ENCODE measurements around the gene TCHP.
"Not testable (repeated sequence)": the region's sequence is repeated elsewhere in the genome, so short reads cannot be mapped to it uniquely, and the experiment has no call there.

The TCHP gene

DNA sequence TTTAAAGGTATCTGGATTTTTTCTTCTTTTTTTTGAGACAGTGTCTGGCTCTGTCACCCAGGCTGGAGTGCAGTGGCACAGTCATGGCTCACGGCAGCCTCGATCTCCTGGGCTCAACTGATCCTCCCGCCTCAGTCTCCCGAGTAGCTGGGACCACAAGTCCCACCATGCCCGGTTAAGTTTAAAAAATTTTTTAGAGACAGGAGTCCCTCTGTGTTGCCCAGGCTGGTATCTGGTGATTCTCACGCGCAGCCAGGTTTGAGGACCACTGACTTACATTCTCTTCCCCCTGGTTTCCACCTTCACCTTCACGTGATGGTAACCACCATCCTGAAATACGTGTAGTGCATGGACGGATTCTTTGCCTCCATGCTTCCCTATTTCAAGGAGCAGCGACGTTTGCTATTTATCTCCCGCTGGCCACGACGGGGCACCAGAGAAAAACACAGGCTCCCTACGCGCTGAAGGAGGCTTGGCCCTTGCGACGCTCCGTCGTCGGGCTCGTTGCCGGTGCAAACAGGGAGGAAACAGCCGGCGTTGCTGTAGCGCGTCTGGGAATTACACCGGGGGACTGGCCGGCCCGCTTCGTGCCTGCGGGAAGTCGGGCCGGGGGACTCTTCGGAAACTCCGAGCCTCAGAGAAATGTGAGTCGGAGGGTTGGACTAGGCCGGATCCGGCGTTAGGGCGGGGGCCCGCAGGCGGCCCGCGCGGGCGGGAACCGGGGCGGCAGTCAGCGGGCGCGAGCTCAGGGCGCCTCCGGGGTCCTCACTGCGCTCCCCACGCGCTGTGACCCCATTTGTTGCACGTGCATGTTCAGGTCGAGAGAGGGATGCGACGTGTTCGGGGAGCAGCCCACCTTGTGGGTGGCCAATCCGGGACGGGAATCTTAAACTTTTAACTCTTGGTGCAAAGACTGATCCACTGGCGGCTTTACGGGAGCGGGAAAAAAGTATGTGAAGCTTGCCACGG lies at the start of gene TCHP:
TSS of gene TCHP (plus strand) at position 492 of the 969 bp plus-strand sequence. CDS start 2,753 bp downstream, outside the sequence.
- TF ChIP-seq CTCF (IDR thresholded peaks at IDR 0.05): no peak
- DNase-seq: peak; percentile 76
- peak within 1 kb of the TSS; percentile 98 for H3K27ac Mint-ChIP-seq
- peaks cover 16% of the 10 kb centered on the region for H3K36me3 Mint-ChIP-seq (ENCODE audit: low read depth)
- H3K4me1 Mint-ChIP-seq: peaks cover 48% of the 10 kb centered on the region
- no peaks in the 10 kb centered on the region for H3K9me3 Mint-ChIP-seq
- H3K27me3 Mint-ChIP-seq (ENCODE audit: low read depth, poor library complexity): peaks cover 10% of the 10 kb centered on the region
- H3K4me3 Mint-ChIP-seq: peak within 1 kb of the TSS; percentile 91

DNA sequence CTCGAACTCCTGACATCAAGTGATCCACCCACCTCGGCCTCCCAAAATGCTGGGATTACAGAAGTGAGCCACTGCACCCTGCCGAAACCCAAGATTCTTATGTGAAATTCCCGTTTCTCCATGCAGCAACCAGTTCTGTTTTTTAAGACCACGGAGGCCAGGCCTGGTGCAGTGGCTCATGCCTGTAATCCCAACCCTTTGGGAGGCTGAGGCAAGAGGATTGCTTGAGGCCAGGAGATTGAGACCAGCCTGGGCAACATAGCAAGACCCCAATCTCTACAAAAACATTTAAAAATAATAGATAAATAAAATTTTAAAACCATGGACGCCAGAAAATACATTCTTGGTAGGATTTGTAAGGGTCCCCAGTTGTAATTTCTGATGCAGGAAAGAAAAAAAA lies 49.6 kb upstream of the TCHP start:
- not testable (repeated sequence) for H3K27ac Mint-ChIP-seq; H3K27me3 Mint-ChIP-seq (ENCODE audit: low read depth, poor library complexity); H3K36me3 Mint-ChIP-seq (ENCODE audit: low read depth); H3K4me3 Mint-ChIP-seq; H3K4me1 Mint-ChIP-seq; H3K9me3 Mint-ChIP-seq; DNase-seq

DNA sequence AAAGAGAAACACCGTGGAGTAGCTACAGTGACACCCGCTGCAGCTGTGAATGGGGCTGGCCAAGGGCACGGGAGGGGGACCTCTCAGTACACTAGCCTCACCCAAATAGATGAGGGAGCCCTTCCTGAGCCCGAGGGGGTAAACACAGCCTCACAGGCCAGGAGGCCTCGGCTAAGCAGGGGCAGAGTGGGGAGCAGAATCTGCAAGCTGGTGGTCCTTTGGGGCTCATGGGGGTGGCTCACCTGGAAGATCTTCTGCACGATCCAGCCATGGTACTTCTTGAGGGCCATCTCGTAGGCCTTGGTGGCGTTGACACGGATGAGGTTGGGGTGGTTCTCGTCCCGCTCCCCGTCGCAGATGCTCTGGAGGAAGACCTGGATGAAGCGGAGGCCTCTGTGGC lies 44.7 kb upstream of the TCHP start:
- Mint-ChIP-seq H3K4me3 (no peak overlapping the region), H3K4me1 (peaks cover 5% of the 10 kb centered on the region), H3K27ac (no peak overlapping the region), H3K36me3 (ENCODE audit: low read depth) (peaks cover 15% of the 10 kb centered on the region), H3K9me3 (no peaks in the 10 kb centered on the region), H3K27me3 (ENCODE audit: low read depth, poor library complexity) (peaks cover 5% of the 10 kb centered on the region)
- TF ChIP-seq CTCF (IDR thresholded peaks at IDR 0.05): no peak
- no peak for DNase-seq

DNA sequence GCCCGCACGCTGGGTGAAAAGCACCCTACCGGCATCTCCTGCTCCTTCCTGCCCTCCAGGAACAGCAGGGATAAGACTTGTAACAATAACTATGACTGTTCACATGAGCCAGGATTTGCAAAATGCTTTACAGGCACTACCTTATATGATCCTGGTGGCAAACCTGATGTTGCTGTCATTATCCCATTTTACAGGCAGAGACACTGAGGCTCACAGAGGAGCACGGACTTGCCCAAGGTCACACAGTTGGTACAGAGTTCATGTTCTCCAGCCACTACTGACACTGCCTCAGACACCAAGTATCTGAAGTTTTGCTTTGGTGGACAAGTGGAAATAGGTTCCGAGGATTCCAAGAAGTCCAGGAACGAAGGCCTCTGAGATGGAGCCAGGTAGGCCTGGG lies 42.4 kb upstream of the TCHP start:
- Mint-ChIP-seq H3K27me3 (ENCODE audit: low read depth, poor library complexity) (peaks cover 5% of the 10 kb centered on the region), H3K4me3 (no peak overlapping the region), H3K27ac (no peak overlapping the region), H3K36me3 (ENCODE audit: low read depth) (peaks cover 10% of the 10 kb centered on the region), H3K9me3 (no peaks in the 10 kb centered on the region), H3K4me1 (peaks cover 21% of the 10 kb centered on the region)
- no peak for TF ChIP-seq CTCF (IDR thresholded peaks at IDR 0.05)
- DNase-seq: no peak

- no peak for DNase-seq
- H3K9me3 Mint-ChIP-seq: no peaks in the 10 kb centered on the region
- H3K4me1 Mint-ChIP-seq: peaks cover 28% of the 10 kb centered on the region
- peak overlapping the region; percentile 81 for H3K27ac Mint-ChIP-seq
- H3K27me3 Mint-ChIP-seq (ENCODE audit: low read depth, poor library complexity): peaks cover 5% of the 10 kb centered on the region
- TF ChIP-seq CTCF (IDR thresholded peaks at IDR 0.05): no peak
- no peak overlapping the region for H3K4me3 Mint-ChIP-seq
- H3K36me3 Mint-ChIP-seq (ENCODE audit: low read depth): peaks cover 10% of the 10 kb centered on the region
Observed at GRCh38 chr12:109858764-109859163, 41.3 kb upstream of the TCHP start.

GRCh38 chr12:109860977-109861376 lies 39.1 kb upstream of the TCHP start:
- H3K4me1 Mint-ChIP-seq: peaks cover 43% of the 10 kb centered on the region
- peaks cover 10% of the 10 kb centered on the region for H3K36me3 Mint-ChIP-seq (ENCODE audit: low read depth)
- no peak for TF ChIP-seq CTCF (IDR thresholded peaks at IDR 0.05)
- DNase-seq: no peak
- peaks cover 5% of the 10 kb centered on the region for H3K27me3 Mint-ChIP-seq (ENCODE audit: low read depth, poor library complexity)
- no peak overlapping the region for H3K27ac Mint-ChIP-seq
- no peak overlapping the region for H3K4me3 Mint-ChIP-seq
- H3K9me3 Mint-ChIP-seq: no peaks in the 10 kb centered on the region

Data from nephron progenitor cell (in vitro differentiated cells).